Measurements from ENCODE around the gene KANTR.
A peak's percentile ranks its signal among the peaks of the same experiment; 100 is the strongest.

The KANTR gene

GRCh38 chrX:53087388-53087831, 6.5 kb upstream of the KANTR start:
- Mint-ChIP-seq H3K9me3 (peaks cover 12% of the 10 kb centered on the region), H3K4me3 (peak overlapping the region; percentile 90 to 96 (median 93)), H3K4me1 (peaks cover 51% of the 10 kb centered on the region), H3K27me3 (ENCODE audit: low read depth) (no peaks in the 10 kb centered on the region), H3K36me3 (ENCODE audit: low read depth) (peaks cover 40% of the 10 kb centered on the region), H3K27ac (peak overlapping the region; percentile 67 to 96 (median 79))
- TF ChIP-seq CTCF (IDR thresholded peaks at IDR 0.05; ENCODE audit: unreplicated experiment in 3 of 3), result no peak

- peaks cover 40% of the 10 kb centered on the region for H3K36me3 Mint-ChIP-seq (ENCODE audit: low read depth)
- peak overlapping the region; percentile 90 to 96 (median 93) for H3K4me3 Mint-ChIP-seq
- no peaks in the 10 kb centered on the region for H3K27me3 Mint-ChIP-seq (ENCODE audit: low read depth)
- peaks cover 11% of the 10 kb centered on the region for H3K9me3 Mint-ChIP-seq
- H3K4me1 Mint-ChIP-seq, result peaks cover 50% of the 10 kb centered on the region
- no peak for TF ChIP-seq CTCF (IDR thresholded peaks at IDR 0.05; ENCODE audit: unreplicated experiment in 3 of 3)
- H3K27ac Mint-ChIP-seq, result peak overlapping the region; percentile 79 to 96 (median 96)
Observed at GRCh38 chrX:53088136-53088974, 5.6 kb upstream of the KANTR start.

GRCh38 chrX:53089224-53089842, 4.6 kb upstream of the KANTR start:
- peaks cover 7% of the 10 kb centered on the region for H3K9me3 Mint-ChIP-seq
- peak; percentile 66 to 76 (median 72) for TF ChIP-seq CTCF (IDR thresholded peaks at IDR 0.05; ENCODE audit: unreplicated experiment in 3 of 3)
- H3K36me3 Mint-ChIP-seq (ENCODE audit: low read depth), result peaks cover 32% of the 10 kb centered on the region
- H3K4me1 Mint-ChIP-seq, result peaks cover 41% of the 10 kb centered on the region
- no peaks in the 10 kb centered on the region for H3K27me3 Mint-ChIP-seq (ENCODE audit: low read depth)
- H3K27ac Mint-ChIP-seq, result peak overlapping the region; percentile 79 to 96 (median 96)
- peak overlapping the region; percentile 90 to 96 (median 93) for H3K4me3 Mint-ChIP-seq

GRCh38 chrX:53089925-53090324, 4.0 kb upstream of the KANTR start:
- Mint-ChIP-seq H3K4me3 (peak overlapping the region; percentile 33 to 46 (median 41)), H3K27me3 (ENCODE audit: low read depth) (no peaks in the 10 kb centered on the region), H3K9me3 (peaks cover 5% of the 10 kb centered on the region), H3K4me1 (peaks cover 39% of the 10 kb centered on the region), H3K36me3 (ENCODE audit: low read depth) (peaks cover 27% of the 10 kb centered on the region), H3K27ac (peak overlapping the region; percentile 80 to 96 (median 91))
- TF ChIP-seq CTCF (IDR thresholded peaks at IDR 0.05; ENCODE audit: unreplicated experiment in 3 of 3), result no peak

- Mint-ChIP-seq H3K4me1 (peaks cover 32% of the 10 kb centered on the region), H3K27me3 (ENCODE audit: low read depth) (no peaks in the 10 kb centered on the region), H3K9me3 (no peaks in the 10 kb centered on the region), H3K36me3 (ENCODE audit: low read depth) (peaks cover 14% of the 10 kb centered on the region), H3K4me3 (no peak overlapping the region), H3K27ac (no peak overlapping the region)
- no peak for TF ChIP-seq CTCF (IDR thresholded peaks at IDR 0.05; ENCODE audit: unreplicated experiment in 3 of 3)
Observed at GRCh38 chrX:53091354-53091753, 2.6 kb upstream of the KANTR start.
